Measurements from ENCODE around the gene FAM120B. TPM values are rescaled to one million over a fixed set of nuclear protein-coding genes. Genes with fewer than 3 reads are reported as not detected.

The FAM120B gene
- total and polyA plus RNA-seq, 8 donors, result 5.6 to 18.7 (median 11.7) TPM

DNA sequence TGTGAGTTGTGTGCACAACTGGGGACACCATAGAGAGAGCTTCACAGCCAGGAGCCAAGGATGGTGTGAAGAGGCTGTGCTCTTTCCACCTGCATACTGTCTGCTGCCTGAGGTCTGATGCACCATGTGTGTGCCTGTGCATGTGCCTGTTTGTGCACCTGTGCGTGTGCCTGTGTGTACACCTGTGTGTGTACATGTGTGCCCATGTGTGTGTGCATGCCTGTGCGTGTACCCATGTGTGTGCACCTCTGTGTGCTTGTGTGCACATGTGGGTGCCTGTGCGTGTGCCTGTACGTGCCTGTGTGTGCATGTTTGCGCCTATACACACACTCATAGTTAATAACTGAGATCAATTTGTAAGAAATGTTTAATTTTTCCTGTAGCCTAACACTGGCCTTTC is 51.3 kb downstream of the FAM120B start:
- H3K36me3 ChIP-seq, result no peaks in the 10 kb centered on the region
- TF ChIP-seq, protein P1, sequence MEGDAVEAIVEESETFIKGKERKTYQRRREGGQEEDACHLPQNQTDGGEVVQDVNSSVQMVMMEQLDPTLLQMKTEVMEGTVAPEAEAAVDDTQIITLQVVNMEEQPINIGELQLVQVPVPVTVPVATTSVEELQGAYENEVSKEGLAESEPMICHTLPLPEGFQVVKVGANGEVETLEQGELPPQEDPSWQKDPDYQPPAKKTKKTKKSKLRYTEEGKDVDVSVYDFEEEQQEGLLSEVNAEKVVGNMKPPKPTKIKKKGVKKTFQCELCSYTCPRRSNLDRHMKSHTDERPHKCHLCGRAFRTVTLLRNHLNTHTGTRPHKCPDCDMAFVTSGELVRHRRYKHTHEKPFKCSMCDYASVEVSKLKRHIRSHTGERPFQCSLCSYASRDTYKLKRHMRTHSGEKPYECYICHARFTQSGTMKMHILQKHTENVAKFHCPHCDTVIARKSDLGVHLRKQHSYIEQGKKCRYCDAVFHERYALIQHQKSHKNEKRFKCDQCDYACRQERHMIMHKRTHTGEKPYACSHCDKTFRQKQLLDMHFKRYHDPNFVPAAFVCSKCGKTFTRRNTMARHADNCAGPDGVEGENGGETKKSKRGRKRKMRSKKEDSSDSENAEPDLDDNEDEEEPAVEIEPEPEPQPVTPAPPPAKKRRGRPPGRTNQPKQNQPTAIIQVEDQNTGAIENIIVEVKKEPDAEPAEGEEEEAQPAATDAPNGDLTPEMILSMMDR (IDR thresholded peaks at IDR 0.05), result no peak
- intact Hi-C loops (cut with DNase I), result no loop called here
- no peak overlapping the region for H3K27ac ChIP-seq
- H3K4me1 ChIP-seq, result no peaks in the 10 kb centered on the region
- 94 to 98% methylated on average over 5 of the region's 5 CpGs for WGBS, 2 donors
- FAIRE-seq (no peak), DNase-seq (no peak), ATAC-seq (no peak)
- H3K4me3 ChIP-seq, result no peak overlapping the region
- H3K9me3 ChIP-seq, result no peaks in the 10 kb centered on the region
- no peaks in the 10 kb centered on the region for H3K27me3 ChIP-seq

DNA sequence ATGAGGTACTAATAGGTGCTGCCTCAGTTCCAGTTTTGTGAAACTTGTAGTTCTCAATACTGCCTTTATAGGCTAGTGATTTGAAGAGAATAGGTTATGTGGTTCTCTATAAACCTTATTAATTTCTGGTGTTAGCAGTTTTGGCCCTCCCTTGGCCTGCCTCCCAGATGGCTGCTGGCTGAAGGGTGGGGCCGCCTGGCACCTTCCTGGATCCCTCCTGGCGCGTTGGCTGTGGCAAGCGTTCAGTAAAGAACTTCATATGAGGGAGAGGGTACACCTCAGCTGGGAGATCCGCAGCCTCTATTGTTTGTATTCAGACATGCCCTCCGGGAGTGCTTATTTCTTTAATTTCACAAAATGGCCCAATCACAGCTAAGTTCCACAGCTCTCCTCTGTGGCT is 51.9 kb downstream of the FAM120B start:
- TF ChIP-seq, protein P1 (IDR thresholded peaks at IDR 0.05), result no peak
- Histone ChIP-seq H3K27ac (no peak overlapping the region), H3K9me3 (no peaks in the 10 kb centered on the region), H3K36me3 (no peaks in the 10 kb centered on the region), H3K4me3 (no peak overlapping the region), H3K27me3 (no peaks in the 10 kb centered on the region), H3K4me1 (no peaks in the 10 kb centered on the region)
- ATAC-seq (peak in 1 of 4 donors; percentile 43), FAIRE-seq (no peak), DNase-seq (no peak)
- 81 to 91% methylated on average over 6 of the region's 6 CpGs for WGBS, 2 donors
- intact Hi-C loops (cut with DNase I), result no loop called here

DNA sequence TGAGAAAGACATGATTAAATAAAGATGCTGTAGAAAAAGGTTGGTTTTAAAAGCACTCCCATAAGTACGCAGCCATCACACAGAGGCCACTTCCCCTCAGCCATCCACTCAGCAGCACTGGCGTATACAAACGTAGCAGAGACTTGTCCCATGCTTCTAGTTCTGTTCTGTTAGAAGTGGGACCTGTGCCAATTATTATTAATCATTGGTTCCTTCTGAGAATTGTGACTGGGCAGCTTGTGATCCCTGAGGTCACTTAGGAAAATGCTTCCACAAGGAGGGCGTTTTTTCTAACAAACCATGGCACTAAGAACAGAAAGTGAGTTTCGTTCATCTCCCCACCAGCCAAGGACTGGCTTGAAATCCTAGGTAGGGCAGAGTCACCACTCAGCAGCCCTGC is 53.9 kb downstream of the FAM120B start:
- 75 to 81% methylated on average over 5 of the region's 5 CpGs for WGBS, 2 donors
- ATAC-seq, result no peak
- FAIRE-seq, result no peak
- Histone ChIP-seq H3K9me3 (no peaks in the 10 kb centered on the region), H3K36me3 (no peaks in the 10 kb centered on the region), H3K4me3 (no peak overlapping the region), H3K27ac (no peak overlapping the region), H3K27me3 (no peaks in the 10 kb centered on the region), H3K4me1 (no peaks in the 10 kb centered on the region)
- intact Hi-C loops (cut with DNase I), result no loop called here
- TF ChIP-seq, protein P1 (IDR thresholded peaks at IDR 0.05), result no peak
- DNase-seq, result no peak

DNA sequence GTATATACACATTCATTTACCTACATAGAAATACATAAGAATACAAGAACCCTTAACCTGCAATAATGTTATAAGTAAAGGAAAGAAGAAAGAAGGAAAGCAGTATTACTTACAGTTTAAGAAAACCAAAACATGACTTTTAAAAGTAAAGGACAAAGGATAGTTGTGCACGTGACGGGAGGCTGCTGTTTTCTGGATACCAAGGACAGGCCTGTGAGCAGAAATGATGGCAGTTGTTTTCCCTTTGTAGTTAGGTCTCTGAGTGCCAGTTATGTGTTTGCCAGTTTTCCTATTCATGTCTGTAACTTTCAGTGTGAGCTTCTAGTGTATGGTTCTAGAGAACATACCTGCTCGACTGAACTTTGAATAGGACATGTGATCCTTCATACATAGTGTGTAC is 54.8 kb downstream of the FAM120B start:
- FAIRE-seq (no peak), DNase-seq (no peak), ATAC-seq (no peak)
- intact Hi-C loops (cut with DNase I), result no loop called here
- Histone ChIP-seq H3K9me3 (no peaks in the 10 kb centered on the region), H3K27ac (no peak overlapping the region), H3K36me3 (no peaks in the 10 kb centered on the region), H3K4me3 (no peak overlapping the region), H3K4me1 (no peaks in the 10 kb centered on the region), H3K27me3 (no peaks in the 10 kb centered on the region)
- whole genome bisulfite sequencing, 2 donors, result 93 to 100% methylated on average over 3 of the region's 3 CpGs
- TF ChIP-seq, protein P1 (IDR thresholded peaks at IDR 0.05), result no peak

DNA sequence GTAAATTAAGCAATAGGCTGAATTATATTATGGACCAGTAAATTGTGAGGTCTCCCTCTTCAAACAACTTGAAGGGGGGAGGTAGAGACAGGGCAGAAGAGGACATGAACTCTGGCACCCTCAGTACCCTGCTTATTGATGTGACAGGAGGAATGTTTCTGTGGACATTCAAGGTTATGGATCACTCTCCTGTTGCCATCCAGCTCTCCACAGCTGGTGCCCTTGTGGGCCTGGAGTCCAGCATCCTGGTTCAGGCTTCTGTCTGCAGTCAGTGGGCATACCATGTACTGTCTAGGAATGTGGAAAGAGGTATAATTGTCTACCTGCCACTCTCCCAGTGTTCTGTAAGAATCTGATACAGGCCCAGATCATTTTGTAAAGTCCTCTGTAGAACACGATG is 55.6 kb downstream of the FAM120B start:
- no peaks in the 10 kb centered on the region for H3K9me3 ChIP-seq
- TF ChIP-seq, protein P1 (IDR thresholded peaks at IDR 0.05), result no peak
- intact Hi-C loops (cut with DNase I), result no loop called here
- no peaks in the 10 kb centered on the region for H3K4me1 ChIP-seq
- no peak for DNase-seq
- 93 to 100% methylated on average over 1 of the region's 1 CpG for WGBS, 2 donors
- FAIRE-seq, result no peak
- peaks cover 0 to 4% (median 0%) of the 10 kb centered on the region in 3 donors for H3K36me3 ChIP-seq
- no peak overlapping the region for H3K27ac ChIP-seq
- no peak for ATAC-seq
- no peak overlapping the region for H3K4me3 ChIP-seq
- H3K27me3 ChIP-seq, result no peaks in the 10 kb centered on the region
